Islet precursor cell (in vitro differentiated cells): ENCODE results near the gene SMARCC2.

Experiments used
- DNase-seq: peaks from one replicate; pipeline ENCODE4 v3.0.0-alpha.2; 2018

Gene SMARCC2

DNA sequence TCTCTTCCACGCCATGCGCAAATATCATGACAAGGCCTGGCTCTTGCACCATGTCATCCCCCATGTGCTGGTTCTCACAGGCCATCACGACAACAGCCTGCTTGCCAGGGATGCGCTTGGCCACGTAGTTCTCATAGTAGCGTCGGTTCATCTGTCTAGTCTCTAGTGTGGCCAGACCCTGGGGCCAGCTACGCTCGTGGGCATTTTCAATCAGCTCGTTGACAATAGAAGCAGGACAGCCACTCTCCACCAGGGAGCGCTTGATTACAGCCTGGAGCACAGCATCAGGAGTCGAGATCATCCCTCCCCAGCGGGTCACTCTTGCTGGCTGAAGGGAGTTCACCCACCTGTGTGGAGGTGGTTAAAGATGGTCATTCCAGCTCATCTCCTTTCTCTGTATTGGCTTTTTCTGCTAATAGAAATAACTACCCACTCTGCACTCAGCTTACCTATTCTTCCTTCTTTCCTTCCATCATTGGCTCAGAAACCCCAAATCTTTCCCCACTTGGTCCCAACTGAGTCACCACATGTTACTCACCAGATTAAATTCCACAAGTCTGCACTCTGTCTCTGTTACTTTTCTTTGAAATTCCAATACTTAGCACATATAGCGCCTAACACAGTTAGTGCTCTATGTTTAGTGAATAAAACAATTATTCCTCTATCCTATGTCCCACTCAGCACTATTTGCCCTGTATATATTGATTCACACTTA is 17.3 kb upstream of the SMARCC2 start:
- peak; percentile 89 for DNase-seq

DNA sequence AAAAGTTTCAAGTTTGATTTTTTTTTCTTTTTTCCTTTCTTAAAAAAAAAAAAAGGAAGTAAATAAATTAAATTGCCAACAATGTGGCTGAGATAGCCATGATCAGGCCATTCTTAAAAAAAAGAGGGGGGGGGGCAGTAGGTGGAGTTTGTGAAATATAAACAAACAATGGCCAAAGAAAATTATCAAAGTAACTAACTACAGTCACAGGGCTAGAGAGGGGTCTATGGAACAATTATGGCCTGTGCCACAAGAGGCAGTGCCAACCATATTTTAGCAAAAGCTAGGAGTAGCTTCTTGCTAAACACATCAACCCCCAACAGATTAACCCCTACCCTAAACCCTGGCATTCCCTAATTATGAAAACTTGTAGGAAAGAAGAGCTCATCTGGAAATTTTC is 16.2 kb upstream of the SMARCC2 start:
- no peak for DNase-seq

DNA sequence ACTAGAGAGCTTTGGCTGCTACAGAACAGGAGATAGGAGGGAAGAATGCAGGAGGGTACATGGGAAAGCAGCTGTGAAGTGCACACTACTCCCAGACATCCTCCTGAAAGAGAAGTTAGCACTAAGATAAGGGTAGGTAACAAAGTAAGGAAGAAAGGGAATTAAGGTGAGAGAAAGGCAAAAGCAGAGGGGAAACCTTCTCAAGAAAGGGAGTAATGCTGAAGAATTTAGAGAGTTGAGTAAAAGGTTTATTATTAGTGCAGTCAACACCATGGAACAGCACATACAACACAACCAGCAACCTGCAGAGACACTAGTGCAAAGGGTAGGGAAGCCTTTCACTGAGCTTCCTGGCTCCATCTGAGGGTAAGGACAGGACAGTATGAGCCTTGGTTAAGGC is 15.0 kb upstream of the SMARCC2 start:
- no peak for DNase-seq

GRCh38 chr12:56202838-56203237 is 13.6 kb upstream of the SMARCC2 start:
- no peak for DNase-seq

- no peak for DNase-seq
Observed at GRCh38 chr12:56202366-56202765, 13.1 kb upstream of the SMARCC2 start.

- DNase-seq: no peak
Observed at GRCh38 chr12:56198836-56199235, 9.6 kb upstream of the SMARCC2 start.

DNA sequence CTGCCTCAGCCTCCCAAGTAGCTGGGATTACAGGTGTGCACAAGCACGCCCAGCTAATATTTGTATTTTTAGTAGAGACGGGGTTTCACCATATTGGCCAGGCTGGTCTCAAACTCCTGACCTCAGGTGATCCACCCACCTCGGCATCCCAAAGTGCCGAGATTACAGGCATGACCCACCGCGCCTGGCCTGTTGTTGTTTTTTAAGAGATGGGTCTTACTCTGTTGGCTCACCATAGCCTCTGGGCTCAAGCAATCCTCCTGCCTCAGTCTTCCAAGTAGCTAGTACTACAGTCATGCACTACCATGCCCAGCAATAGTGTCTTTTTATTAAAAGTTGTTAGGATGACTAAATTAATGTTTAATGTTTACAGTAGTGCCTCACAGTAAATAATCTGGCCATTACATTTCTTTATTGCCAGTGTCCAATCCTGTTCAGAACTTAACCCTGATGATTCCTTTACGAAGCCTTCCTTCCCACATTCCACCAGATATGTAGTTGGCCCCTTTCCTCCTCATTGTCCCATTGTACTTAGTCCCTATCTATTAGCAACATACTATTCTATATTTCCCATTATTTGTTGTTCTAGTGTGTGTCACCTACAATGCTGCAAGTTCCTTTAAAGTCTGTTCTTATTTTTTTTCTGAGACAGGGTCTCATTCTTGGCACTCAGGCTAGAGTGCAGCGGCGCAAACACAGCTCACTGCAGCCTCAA is 8.8 kb upstream of the SMARCC2 start:
- DNase-seq: no peak

GRCh38 chr12:56196818-56197550 is 7.7 kb upstream of the SMARCC2 start:
- peak; percentile 85 for DNase-seq

DNA sequence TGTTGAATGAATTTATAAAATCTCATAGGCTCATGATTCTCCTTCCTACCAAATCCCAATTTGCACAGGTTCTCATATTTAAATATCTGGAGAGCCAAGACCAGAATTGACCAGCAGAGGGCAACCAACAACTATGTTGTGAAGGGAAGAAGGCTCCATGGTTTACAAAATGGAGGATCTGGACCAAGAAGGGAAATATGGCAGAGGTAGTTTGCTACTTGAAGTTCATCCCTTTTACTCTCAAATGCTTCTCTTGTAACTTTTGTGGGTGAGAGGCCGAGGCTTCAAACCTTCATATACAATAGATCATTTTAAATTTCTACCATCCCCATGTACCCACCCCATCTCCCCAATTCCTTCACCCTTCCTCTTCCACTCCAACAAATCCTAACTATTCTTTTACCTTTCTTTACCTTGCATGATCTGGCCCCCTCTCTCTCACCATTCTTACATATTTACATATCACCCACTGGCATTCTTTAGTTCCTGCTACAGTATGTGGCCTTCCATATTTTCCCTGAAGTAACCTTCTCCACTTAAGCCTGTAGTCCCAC is 3.8 kb upstream of the SMARCC2 start:
- peak; percentile 83 for DNase-seq

GRCh38 chr12:56192582-56192981 is 3.3 kb upstream of the SMARCC2 start:
- DNase-seq: no peak

DNA sequence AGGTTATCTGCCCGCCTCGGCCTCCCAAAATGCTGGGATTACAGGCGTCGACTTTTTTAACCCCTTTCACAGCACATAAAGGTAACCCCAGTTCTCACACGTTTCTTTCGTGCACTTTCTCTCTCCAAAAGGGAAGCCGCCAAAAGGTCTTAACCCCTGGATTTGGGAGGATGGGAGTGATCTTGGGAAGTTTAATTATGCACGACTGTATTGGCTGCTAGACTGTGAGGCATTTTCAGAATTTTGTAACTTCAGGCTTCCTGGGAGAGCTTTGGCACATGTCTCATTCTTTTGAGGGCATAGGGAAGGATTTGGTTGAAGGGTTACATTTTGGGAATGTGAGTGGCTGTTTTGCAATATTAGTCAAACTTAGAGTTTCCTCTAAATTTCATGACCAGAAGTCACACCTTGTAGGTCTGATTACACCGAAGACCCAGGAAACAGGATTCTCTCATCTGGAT is 1.4 kb upstream of the SMARCC2 start:
- no peak for DNase-seq

DNA sequence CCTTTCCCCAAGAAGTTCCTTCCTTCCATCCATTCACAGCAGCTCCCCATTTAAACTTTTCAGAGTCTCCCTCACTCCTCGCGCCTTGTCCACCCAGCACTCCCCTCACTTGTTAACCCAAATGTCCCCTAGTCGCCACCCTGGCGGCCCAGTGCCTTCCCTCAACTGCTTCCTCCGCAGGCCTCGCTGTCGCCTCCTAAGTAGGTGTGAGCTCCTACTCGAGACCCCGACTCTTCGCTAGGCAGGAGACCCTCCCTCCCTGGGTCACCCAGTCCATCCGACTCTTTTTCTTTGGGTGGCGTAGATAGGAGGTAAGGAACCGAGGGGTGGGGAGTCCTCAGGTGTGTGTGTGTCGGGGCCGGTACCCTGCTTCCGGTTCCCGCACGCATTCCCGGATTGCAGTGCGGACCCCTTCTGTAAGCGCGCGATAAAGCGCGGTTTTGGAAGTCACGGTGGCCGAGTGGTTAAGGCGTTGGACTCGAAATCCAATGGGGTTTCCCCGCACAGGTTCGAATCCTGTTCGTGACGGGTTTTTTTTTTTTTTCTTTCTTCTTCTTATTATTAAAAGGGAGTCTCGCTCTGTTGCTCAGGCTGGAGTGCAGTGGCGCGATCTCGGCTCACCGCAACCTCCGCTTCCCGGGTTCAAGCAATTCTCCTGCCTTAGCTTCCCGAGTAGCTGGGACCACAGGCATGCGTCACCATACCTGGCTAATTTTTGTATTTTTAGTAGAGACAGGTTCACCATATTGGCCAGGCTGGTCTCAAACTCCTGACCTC is 823 bp upstream of the SMARCC2 start:
- peak; percentile 96 for DNase-seq

GRCh38 chr12:56188778-56189098 is 545 bp downstream of the SMARCC2 start:
- no peak for DNase-seq

- peak; percentile 69 for DNase-seq
Observed at GRCh38 chr12:56188131-56188777, 1.0 kb downstream of the SMARCC2 start.

GRCh38 chr12:56186957-56187356 is 2.3 kb downstream of the SMARCC2 start:
- no peak for DNase-seq

DNA sequence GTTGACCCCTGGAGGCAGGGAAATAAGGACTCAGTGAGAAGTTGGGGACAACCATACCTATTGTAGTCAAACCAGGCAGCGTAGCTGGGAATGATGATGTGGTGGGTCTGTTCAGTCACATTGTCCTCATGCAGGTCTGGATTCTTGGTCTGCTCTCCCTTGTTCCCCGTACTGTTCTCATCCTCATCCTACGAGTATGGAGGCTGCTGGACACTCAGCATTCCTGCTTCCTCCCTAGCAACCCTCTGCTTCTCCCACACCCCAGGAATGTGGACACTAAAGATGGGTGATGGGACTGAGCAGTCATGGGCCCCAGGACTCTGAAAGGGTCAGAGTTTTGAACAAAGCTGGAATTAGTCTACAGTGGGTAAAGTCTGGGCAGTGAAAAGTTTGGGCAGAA is 10.9 kb downstream of the SMARCC2 start:
- DNase-seq: no peak

GRCh38 chr12:56172839-56173238 is 16.4 kb downstream of the SMARCC2 start:
- no peak for DNase-seq

- no peak for DNase-seq
Observed at GRCh38 chr12:56169229-56169759, 20.0 kb downstream of the SMARCC2 start.

DNA sequence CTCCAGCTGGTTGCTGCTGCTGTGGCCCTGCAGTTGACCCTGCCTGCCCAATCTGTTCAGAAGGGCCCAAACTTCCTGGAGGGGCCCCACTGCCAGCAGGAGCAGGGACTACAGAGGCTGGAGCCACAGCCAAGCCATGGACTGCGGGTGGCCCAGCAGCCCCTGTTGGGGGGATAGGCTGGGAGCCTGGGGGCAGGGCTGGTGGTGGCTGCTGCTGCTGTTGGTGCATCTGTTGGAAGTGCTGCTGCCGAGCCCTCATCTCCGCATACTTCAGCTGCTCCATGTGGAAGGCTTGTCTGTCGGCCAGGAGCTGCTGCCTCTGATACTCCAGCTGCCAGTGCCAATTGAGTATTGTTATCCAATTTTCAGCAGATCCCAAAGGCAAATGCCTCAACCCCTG is 23.9 kb downstream of the SMARCC2 start:
- DNase-seq: no peak

- DNase-seq: no peak
Observed at GRCh38 chr12:56164345-56164729, 24.9 kb downstream of the SMARCC2 start.

GRCh38 chr12:56163533-56164344 is 25.5 kb downstream of the SMARCC2 start:
- no peak for DNase-seq
